ENCODE results near the gene FRMPD4. TPM values are rescaled to one million over a fixed set of nuclear protein-coding genes. Genes with fewer than 3 reads are reported as not detected.

Gene FRMPD4
- total and polyA plus RNA-seq, 10 of the 15 experiments (the other 5 are each of a cell fraction or from before 2014, with no cell fraction given) = not detected

DNA sequence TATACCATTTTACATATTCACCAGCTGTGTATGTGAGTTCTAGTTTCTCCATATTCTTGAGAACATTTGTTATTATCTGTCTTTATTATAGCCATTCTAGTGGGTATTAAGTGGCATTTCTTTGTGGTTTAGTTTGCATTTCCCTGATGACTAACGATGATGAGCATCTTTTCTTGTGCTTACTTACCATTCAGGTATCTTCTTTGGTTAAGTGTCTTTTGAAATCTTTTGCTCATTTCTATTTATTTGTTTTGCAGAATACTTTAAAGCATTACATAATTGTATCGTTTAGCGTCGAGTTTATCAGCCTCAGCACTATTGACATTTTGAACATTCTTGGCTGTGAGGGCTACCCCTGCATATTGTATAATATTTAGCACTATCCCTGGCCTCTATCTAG, 85.4 kb downstream of the FRMPD4 start:
- no TSS peak for BruUV-seq (replicated peaks)
- H3K9ac ChIP-seq (ENCODE audit: control insufficient read depth, insufficient read depth, low read length) = no peak overlapping the region
- ChIA-PET SMC1A (ENCODE audit: uncharacterized antibody, unreplicated experiment) (no interaction called here), CTCF (no interaction called here), RAD21 (ENCODE audit: unreplicated experiment) (no interaction called here), POLR2A (no interaction called here)
- no peaks in the 10 kb centered on the region for H3K36me3 ChIP-seq (ENCODE audit: control insufficient read depth in 2 of 2, insufficient read depth in 2 of 2, low read length in 1 of 2)
- H3K9me3 ChIP-seq (replicated peaks; ENCODE audit: control insufficient read depth, insufficient read depth, low read length) = no peaks in the 10 kb centered on the region
- no peak overlapping the region for H3K27ac ChIP-seq (ENCODE audit: control insufficient read depth, insufficient read depth)
- no peak overlapping the region for H3K4me2 ChIP-seq (ENCODE audit: control insufficient read depth, insufficient read depth)
- intact Hi-C loops (cut with micrococcal nuclease; ENCODE audit: unreplicated experiment) = no loop called here
- WGBS (ENCODE audit: insufficient coverage, insufficient replicate concordance, low lambda C conversion rate, missing lambda C conversion rate) = 20% methylated on average over 4 of the region's 4 CpGs
- DNase-seq (ENCODE audit: low read depth, low spot score) (no peak), ATAC-seq (no peak), FAIRE-seq (no peak)
- H4K20me1 ChIP-seq (ENCODE audit: control insufficient read depth, insufficient read depth) = no peaks in the 10 kb centered on the region
- H3K4me3 ChIP-seq = no peak overlapping the region
- no peaks in the 10 kb centered on the region; a peak in 1 of 4 replicates for H3K27me3 ChIP-seq (replicated peaks in 1 of 2; ENCODE audit: control insufficient read depth in 2 of 2, insufficient read depth in 2 of 2, low read length in 1 of 2)
- H2AFZ ChIP-seq (ENCODE audit: control insufficient read depth, low read depth, low read length) = no peak overlapping the region
- in situ Hi-C loops (cut with MboI) = no loop called here
- no peaks in the 10 kb centered on the region for H3K4me1 ChIP-seq (ENCODE audit: control insufficient read depth, insufficient read depth, low read length)
- H3K79me2 ChIP-seq (ENCODE audit: control insufficient read depth, insufficient read depth, low read length) = no peaks in the 10 kb centered on the region
- TF ChIP-seq ZNF622 (IDR thresholded peaks at IDR 0.05) (no peak), BCL11A (IDR thresholded peaks at IDR 0.05; ENCODE audit: low read depth, low read length) (no peak), CBX3 (IDR thresholded peaks at IDR 0.05; ENCODE audit: borderline replicate concordance, low read depth) (no peak), SPI1 (IDR thresholded peaks at IDR 0.05; ENCODE audit: borderline replicate concordance, insufficient read depth, low read depth, low read length) (no peak), TCF3 (IDR thresholded peaks at IDR 0.05; ENCODE audit: borderline replicate concordance, insufficient read depth, low read depth, low read length) (no peak), CREB1 (IDR thresholded peaks at IDR 0.05; ENCODE audit: low read depth) (no peak), SREBF1 (IDR thresholded peaks at IDR 0.05; ENCODE audit: low read length) (no peak), TAF1 (IDR thresholded peaks at IDR 0.05; ENCODE audit: borderline replicate concordance, low read depth, low read length) (no peak), KAT2A (conservative IDR thresholded peaks at IDR 0.05; ENCODE audit: control insufficient read depth, low read depth, low read length) (no peak), TARDBP (IDR thresholded peaks at IDR 0.05; ENCODE audit: borderline replicate concordance) (no peak), CHD1 (IDR thresholded peaks at IDR 0.05; ENCODE audit: low read depth, low read length) (no peak), POLR2AphosphoS5 (IDR thresholded peaks at IDR 0.05; ENCODE audit: low read length) (no peak)
- TF ChIP-seq, protein P1, sequence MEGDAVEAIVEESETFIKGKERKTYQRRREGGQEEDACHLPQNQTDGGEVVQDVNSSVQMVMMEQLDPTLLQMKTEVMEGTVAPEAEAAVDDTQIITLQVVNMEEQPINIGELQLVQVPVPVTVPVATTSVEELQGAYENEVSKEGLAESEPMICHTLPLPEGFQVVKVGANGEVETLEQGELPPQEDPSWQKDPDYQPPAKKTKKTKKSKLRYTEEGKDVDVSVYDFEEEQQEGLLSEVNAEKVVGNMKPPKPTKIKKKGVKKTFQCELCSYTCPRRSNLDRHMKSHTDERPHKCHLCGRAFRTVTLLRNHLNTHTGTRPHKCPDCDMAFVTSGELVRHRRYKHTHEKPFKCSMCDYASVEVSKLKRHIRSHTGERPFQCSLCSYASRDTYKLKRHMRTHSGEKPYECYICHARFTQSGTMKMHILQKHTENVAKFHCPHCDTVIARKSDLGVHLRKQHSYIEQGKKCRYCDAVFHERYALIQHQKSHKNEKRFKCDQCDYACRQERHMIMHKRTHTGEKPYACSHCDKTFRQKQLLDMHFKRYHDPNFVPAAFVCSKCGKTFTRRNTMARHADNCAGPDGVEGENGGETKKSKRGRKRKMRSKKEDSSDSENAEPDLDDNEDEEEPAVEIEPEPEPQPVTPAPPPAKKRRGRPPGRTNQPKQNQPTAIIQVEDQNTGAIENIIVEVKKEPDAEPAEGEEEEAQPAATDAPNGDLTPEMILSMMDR (IDR thresholded peaks at IDR 0.05 in 2 of 3, conservative IDR thresholded peaks at IDR 0.05 in 1 of 3; ENCODE audit: control insufficient read depth in 2 of 3, extremely low read depth in 1 of 3, insufficient read depth in 1 of 3, low read depth in 3 of 3, low read length in 3 of 3) = no peak
- TF ChIP-seq, protein P2, sequence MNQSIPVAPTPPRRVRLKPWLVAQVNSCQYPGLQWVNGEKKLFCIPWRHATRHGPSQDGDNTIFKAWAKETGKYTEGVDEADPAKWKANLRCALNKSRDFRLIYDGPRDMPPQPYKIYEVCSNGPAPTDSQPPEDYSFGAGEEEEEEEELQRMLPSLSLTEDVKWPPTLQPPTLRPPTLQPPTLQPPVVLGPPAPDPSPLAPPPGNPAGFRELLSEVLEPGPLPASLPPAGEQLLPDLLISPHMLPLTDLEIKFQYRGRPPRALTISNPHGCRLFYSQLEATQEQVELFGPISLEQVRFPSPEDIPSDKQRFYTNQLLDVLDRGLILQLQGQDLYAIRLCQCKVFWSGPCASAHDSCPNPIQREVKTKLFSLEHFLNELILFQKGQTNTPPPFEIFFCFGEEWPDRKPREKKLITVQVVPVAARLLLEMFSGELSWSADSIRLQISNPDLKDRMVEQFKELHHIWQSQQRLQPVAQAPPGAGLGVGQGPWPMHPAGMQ (IDR thresholded peaks at IDR 0.05; ENCODE audit: borderline replicate concordance) = no peak

Measured in GM12878 (cell line).